Activated CD4-positive, alpha-beta T cell treated with anti-CD3 and anti-CD28 coated beads, Interleukin-2, amount 10 ng/mL, durations not matched to agents 7 days and 5 days (primary cell): ENCODE measurements around the gene TCF20. TPM values are rescaled to one million over a fixed set of nuclear protein-coding genes. Genes with fewer than 3 reads are reported as not detected.

ENCODE experiments used
- CTCF ChIA-PET: fragments of 350-600 bp; sonication (Branson Sonifier 250); formaldehyde crosslinking; loops from one replicate; lab custom pipeline; 2021; ENCODE audit warnings: antibody characterized with exemption; lab: Charles Lee
- POLR2A ChIA-PET: fragments of 350-600 bp; sonication (Branson Sonifier 250); formaldehyde crosslinking; loops from one replicate; lab custom pipeline; 2021; ENCODE audit warnings: antibody characterized with exemption; lab: Charles Lee
- DNase-seq: peaks from one replicate; pipeline ENCODE4 v3.0.0-alpha.2; 2020
- H3K27ac Mint-ChIP-seq: one replicate; pipeline ENCODE4 v1.8.0; 2021; ENCODE audit warnings: mild to moderate bottlenecking, moderate library complexity, mixed read lengths
- H3K27me3 Mint-ChIP-seq: one replicate; pipeline ENCODE4 v1.8.0; 2021; ENCODE audit warnings: mixed read lengths
- H3K36me3 Mint-ChIP-seq: one replicate; pipeline ENCODE4 v1.8.0; 2021; ENCODE audit warnings: low read depth, mixed read lengths
- H3K4me1 Mint-ChIP-seq: one replicate; pipeline ENCODE4 v1.8.0; 2021; ENCODE audit warnings: mixed read lengths
- H3K4me3 Mint-ChIP-seq: one replicate; pipeline ENCODE4 v1.8.0; 2021; ENCODE audit warnings: mild to moderate bottlenecking, moderate library complexity, mixed read lengths
- H3K9me3 Mint-ChIP-seq: one replicate; pipeline ENCODE4 v1.8.0; 2021; ENCODE audit warnings: mixed read lengths
- total RNA-seq, 2 experiments: library from RNA; stranded (reverse); gene quantifications; one replicate each; pipeline ENCODE4 v1.2.3, GENCODE V29; 2021

TCF20 gene
- total RNA-seq, 2 experiments from 2014 or later, result 82.1 to 87.1 TPM

DNA sequence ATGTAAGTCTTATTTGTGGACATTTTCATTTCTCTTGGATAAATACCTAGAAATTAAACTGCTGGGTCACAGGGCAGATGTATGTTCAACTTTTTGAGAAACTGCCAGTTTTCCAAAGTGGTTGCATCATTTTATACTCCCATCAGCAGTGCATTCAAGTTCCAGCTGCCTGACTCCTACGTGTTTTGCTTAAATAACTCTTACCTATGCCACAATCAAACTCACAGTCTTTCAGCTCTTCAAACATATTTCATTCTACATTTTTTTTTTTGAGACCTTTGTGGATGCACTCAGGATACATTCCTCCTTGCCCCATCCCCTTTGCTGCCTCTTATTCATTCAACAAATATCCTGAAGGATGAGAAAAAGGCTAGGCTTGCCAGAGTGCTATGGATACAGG, 9.2 kb downstream of the TCF20 start:
- Mint-ChIP-seq H3K27me3 (no peaks in the 10 kb centered on the region), H3K4me3 (no peak overlapping the region), H3K4me1 (peaks cover 79% of the 10 kb centered on the region), H3K9me3 (no peaks in the 10 kb centered on the region), H3K36me3 (peaks cover 4% of the 10 kb centered on the region), H3K27ac (no peak overlapping the region)
- CTCF ChIA-PET, result no interaction called here
- POLR2A ChIA-PET, result no interaction called here
- DNase-seq, result no peak

DNA sequence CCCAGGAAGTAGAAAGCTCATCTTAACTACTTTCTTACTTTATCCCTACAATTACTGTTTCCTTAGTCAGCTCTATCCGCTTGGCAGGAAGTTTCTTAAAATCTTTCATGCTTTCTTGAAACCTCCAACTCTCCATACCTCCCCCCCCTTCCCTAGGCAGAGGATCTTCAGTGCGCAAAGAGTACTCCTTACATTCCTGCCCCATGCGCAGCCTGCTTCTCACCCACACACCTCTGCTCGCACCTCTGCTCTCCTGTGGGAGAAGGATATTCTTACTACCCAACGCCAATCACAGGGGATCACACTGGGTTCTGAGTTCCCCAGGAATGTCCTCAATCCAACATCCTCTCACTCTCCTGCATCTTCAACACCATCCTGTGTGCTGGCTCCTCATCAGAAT, 12.3 kb downstream of the TCF20 start:
- POLR2A ChIA-PET, result no interaction called here
- Mint-ChIP-seq H3K27ac (no peak overlapping the region), H3K9me3 (no peaks in the 10 kb centered on the region), H3K36me3 (peaks cover 5% of the 10 kb centered on the region), H3K27me3 (no peaks in the 10 kb centered on the region), H3K4me1 (peaks cover 61% of the 10 kb centered on the region), H3K4me3 (no peak overlapping the region)
- DNase-seq, result no peak
- CTCF ChIA-PET, result interaction anchor here (1.0 kb wide), 1 partner anchor 8 kb away, joined by 4 read pairs; no protein-coding TSS in a partner anchor

DNA sequence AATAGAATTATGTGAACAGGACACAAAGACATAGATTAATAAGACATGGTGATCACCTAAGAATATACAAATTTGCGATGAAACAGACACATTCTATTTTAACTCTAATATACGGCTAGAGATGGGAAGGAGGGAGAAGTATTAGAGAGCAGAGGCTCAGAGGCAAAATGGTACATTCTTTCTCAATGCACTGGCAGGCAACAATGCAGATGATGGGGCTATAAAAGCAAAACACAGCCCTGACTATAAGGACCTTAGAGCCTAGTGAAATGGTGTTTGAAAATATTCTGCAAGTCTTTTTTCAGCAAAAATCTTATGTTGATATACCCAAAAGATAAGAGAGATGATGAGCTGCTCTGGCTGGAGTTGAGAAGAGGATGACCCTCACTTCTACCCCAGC, 13.1 kb downstream of the TCF20 start:
- Mint-ChIP-seq H3K9me3 (no peaks in the 10 kb centered on the region), H3K27me3 (no peaks in the 10 kb centered on the region), H3K4me1 (peaks cover 54% of the 10 kb centered on the region), H3K4me3 (no peak overlapping the region), H3K27ac (no peak overlapping the region), H3K36me3 (peaks cover 5% of the 10 kb centered on the region)
- CTCF ChIA-PET, result no interaction called here
- DNase-seq, result no peak
- POLR2A ChIA-PET, result no interaction called here

DNA sequence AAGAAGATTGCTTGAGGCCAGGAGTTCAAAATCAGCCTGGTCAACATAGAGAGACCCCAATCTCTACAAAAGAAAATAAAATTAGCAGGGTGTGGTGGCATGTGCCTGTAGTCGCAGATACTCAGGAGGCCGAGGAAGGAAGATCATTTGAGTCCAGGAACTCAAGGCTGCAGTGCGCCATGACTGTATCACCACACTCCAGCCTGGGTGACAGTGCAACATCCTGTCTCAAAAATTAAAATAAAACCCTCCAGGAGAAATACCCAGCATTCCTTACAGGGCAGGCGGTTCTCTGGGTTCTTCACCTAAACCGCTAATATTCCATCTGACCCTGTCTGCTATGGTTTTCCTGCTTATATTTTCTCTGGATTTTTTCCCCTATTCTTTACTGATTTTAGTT, 13.5 kb downstream of the TCF20 start:
- peaks cover 5% of the 10 kb centered on the region for H3K36me3 Mint-ChIP-seq
- H3K9me3 Mint-ChIP-seq, result no peaks in the 10 kb centered on the region
- H3K27ac Mint-ChIP-seq, result no peak overlapping the region
- no peak overlapping the region for H3K4me3 Mint-ChIP-seq
- CTCF ChIA-PET, result no interaction called here
- no peaks in the 10 kb centered on the region for H3K27me3 Mint-ChIP-seq
- peaks cover 49% of the 10 kb centered on the region for H3K4me1 Mint-ChIP-seq
- POLR2A ChIA-PET, result no interaction called here
- no peak for DNase-seq

DNA sequence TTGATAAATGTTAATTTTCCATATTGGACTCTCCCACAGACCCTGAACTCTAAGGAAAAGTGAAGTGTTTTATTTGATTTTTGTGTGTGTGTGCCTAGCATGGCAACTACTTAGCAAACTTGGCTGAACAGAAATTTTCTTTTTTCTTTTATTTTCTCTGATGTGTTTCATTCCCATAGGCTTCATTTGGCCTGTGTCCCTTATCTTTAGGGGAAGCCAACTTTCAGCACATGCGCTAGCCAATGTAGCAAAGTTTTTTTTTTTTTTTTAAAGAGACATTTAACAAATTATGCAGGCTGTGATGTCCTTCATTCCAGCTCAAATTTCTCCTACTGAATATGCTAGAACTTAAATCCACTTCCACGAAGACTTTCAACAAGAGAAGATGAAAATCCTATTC, 14.2 kb downstream of the TCF20 start:
- Mint-ChIP-seq H3K4me1 (peaks cover 46% of the 10 kb centered on the region), H3K27ac (no peak overlapping the region), H3K9me3 (no peaks in the 10 kb centered on the region), H3K36me3 (peaks cover 5% of the 10 kb centered on the region), H3K4me3 (no peak overlapping the region), H3K27me3 (no peaks in the 10 kb centered on the region)
- no peak for DNase-seq
- ChIA-PET POLR2A (no interaction called here), CTCF (no interaction called here)

DNA sequence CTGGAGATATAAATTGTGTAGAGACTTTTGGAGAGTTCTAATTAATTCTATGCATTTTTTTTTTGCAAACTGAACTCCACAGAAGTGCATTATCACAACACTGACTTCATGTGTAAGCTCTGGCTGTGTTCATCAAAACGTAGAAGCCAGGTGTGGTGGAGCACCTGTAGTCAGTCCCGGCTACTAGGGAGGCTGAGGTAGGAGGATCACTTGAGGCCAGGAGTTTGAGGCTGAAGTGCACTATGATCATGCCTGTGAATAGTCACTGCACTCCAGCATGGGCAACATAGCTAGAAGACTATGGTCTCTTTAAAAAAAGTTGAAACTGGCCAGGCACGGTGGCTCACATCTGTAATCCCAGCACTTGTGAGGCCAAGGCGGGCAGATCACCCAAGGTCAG, 20.6 kb downstream of the TCF20 start:
- Mint-ChIP-seq H3K27ac (no peak overlapping the region), H3K9me3 (no peaks in the 10 kb centered on the region), H3K4me3 (no peak overlapping the region), H3K36me3 (peaks cover 8% of the 10 kb centered on the region), H3K27me3 (no peaks in the 10 kb centered on the region), H3K4me1 (peaks cover 15% of the 10 kb centered on the region)
- ChIA-PET CTCF (interaction anchor here (1.2 kb wide), 1 partner anchor 8 kb away, joined by 4 read pairs; no protein-coding TSS in a partner anchor), POLR2A (no interaction called here)
- no peak for DNase-seq

DNA sequence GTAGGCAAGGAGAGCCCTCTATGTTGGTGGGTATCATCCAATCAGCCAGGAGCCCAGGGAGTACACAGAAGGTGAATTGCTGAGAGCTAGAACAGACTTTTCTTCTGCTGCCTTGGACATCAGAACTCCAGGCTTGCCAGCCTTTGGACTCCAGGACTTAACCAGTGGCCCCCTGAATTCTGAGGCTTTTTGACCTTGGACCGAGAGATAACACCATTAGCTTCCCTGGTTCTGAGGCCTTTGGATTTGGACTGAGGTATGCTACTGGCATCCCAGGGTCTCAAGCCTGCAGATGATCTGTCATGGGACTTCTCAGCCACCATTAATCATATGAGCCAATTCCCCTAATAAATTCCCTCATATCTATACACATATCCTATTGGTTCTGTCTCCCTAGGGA, 21.5 kb downstream of the TCF20 start:
- ChIA-PET CTCF (interaction anchor here (1.1 to 1.2 kb wide), 2 partner anchors 9 to 31 kb away, joined by 3 to 4 read pairs; no protein-coding TSS in a partner anchor), POLR2A (interaction anchor here (0.6 kb wide), 1 partner anchor 295 kb away, joined by 3 read pairs; no protein-coding TSS in a partner anchor)
- Mint-ChIP-seq H3K27me3 (no peaks in the 10 kb centered on the region), H3K27ac (no peak overlapping the region), H3K4me3 (no peak overlapping the region), H3K9me3 (no peaks in the 10 kb centered on the region), H3K36me3 (peaks cover 13% of the 10 kb centered on the region), H3K4me1 (peaks cover 14% of the 10 kb centered on the region)
- DNase-seq, result no peak

DNA sequence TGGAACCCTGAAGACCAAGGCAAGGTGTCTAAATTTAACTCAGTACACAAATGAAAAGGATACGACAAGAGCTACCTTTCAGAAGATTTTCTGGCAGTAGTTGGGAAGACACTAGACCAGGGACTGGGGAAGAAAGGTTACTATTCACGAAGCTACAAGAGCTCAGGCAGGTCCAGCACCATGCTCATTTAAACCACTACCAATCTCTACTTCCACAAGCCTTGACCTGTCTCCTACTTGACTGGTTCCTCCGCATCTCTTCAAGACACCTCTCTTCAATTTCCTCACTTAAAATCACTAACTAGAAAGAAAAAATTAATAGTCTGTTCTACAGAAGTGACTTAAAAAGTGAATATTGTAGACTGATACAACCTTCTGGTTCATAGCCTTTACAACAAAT, 22.9 kb downstream of the TCF20 start:
- POLR2A ChIA-PET, result no interaction called here
- H3K27me3 Mint-ChIP-seq, result no peaks in the 10 kb centered on the region
- peaks cover 17% of the 10 kb centered on the region for H3K4me1 Mint-ChIP-seq
- no peak overlapping the region for H3K4me3 Mint-ChIP-seq
- peak overlapping the region; percentile 11 for H3K27ac Mint-ChIP-seq
- peaks cover 13% of the 10 kb centered on the region for H3K36me3 Mint-ChIP-seq
- H3K9me3 Mint-ChIP-seq, result no peaks in the 10 kb centered on the region
- CTCF ChIA-PET, result interaction anchor here (0.5 kb wide), 1 partner anchor 238 kb away, joined by 3 read pairs; no protein-coding TSS in a partner anchor
- no peak for DNase-seq

DNA sequence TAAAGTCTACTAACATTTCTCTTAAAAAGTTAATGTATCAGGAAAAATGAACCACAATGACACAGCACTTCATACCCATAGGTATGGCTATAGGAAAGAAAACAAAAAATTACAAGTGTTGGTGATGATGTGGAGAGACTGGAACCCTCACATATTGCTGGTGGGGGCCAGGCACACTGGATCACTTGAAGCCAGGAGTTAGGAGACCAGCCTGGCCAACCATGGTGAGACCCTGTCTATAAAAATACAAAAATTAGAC, 26.7 kb downstream of the TCF20 start:
- Mint-ChIP-seq H3K27ac (no peak overlapping the region), H3K9me3 (no peaks in the 10 kb centered on the region), H3K36me3 (peaks cover 17% of the 10 kb centered on the region), H3K4me3 (no peak overlapping the region), H3K4me1 (peaks cover 9% of the 10 kb centered on the region), H3K27me3 (no peaks in the 10 kb centered on the region)
- ChIA-PET POLR2A (no interaction called here), CTCF (no interaction called here)
- DNase-seq, result no peak

DNA sequence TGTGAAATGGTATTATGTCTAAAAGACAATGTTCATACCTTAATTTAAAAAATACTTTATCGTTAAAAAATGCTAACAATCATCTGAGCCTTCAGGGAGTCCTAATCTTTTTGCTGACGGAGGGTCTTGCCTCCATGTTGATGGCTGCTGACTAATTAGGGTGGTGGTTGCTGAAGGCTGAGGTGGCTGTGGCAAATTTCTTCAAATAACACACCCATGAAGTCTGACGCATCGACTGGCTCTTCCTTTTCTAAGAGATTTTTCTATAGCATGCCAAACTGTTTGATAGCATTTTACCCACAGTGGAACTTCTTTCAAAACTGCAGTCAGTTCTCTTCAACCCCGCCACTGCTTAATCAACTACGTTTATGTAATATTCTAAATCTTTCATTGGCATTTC, 33.6 kb downstream of the TCF20 start:
- ChIA-PET POLR2A (no interaction called here), CTCF (no interaction called here)
- Mint-ChIP-seq H3K27ac (no peak overlapping the region), H3K27me3 (no peaks in the 10 kb centered on the region), H3K9me3 (peaks cover 8% of the 10 kb centered on the region), H3K4me1 (peaks cover 20% of the 10 kb centered on the region), H3K36me3 (peaks cover 23% of the 10 kb centered on the region), H3K4me3 (no peak overlapping the region)
- no peak for DNase-seq

DNA sequence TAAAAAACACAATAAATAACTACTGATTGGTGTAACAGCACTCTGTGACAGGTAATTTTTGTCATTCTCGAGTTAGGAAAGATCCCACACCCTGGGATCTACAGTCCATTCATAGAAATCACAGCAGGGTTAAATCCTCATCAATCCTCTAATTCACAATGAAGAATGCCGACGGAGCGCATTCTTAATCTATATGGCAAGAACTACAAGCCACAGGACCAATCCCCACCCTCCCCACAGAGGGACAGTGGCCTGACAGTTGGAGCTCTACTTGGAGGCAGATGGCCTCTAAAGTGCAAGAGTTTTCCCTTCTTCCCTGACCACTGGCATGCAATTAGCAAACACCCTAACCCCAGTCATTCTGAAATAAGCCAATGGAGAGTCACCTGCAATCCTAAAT, 34.2 kb downstream of the TCF20 start:
- Mint-ChIP-seq H3K27ac (peak overlapping the region; percentile 33), H3K27me3 (no peaks in the 10 kb centered on the region), H3K36me3 (peaks cover 23% of the 10 kb centered on the region), H3K4me3 (no peak overlapping the region), H3K4me1 (peaks cover 20% of the 10 kb centered on the region), H3K9me3 (peaks cover 8% of the 10 kb centered on the region)
- CTCF ChIA-PET, result no interaction called here
- no peak for DNase-seq
- POLR2A ChIA-PET, result no interaction called here

DNA sequence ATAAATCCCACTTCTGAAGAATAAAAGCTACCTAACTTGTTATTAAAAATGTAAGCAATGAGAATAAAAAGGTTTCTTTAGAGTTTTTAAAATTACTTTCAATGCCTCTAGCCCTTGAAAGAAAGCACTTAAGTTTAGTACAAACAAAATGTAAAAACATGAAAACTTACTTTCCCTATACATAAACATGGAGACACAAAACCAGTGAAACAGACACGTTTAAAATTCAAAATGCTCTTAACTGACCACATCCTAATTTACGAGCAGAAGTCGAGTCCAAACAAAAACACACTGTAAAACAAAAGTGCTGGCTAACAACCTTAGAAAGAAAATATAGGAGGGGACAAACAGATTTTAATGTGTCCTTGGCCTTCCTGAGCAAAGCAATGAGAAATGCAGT, 36.6 kb downstream of the TCF20 start:
- no peak overlapping the region for H3K27ac Mint-ChIP-seq
- DNase-seq, result no peak
- H3K9me3 Mint-ChIP-seq, result peaks cover 8% of the 10 kb centered on the region
- H3K4me1 Mint-ChIP-seq, result peaks cover 20% of the 10 kb centered on the region
- no peaks in the 10 kb centered on the region for H3K27me3 Mint-ChIP-seq
- CTCF ChIA-PET, result no interaction called here
- POLR2A ChIA-PET, result no interaction called here
- no peak overlapping the region for H3K4me3 Mint-ChIP-seq
- H3K36me3 Mint-ChIP-seq, result peaks cover 16% of the 10 kb centered on the region

DNA sequence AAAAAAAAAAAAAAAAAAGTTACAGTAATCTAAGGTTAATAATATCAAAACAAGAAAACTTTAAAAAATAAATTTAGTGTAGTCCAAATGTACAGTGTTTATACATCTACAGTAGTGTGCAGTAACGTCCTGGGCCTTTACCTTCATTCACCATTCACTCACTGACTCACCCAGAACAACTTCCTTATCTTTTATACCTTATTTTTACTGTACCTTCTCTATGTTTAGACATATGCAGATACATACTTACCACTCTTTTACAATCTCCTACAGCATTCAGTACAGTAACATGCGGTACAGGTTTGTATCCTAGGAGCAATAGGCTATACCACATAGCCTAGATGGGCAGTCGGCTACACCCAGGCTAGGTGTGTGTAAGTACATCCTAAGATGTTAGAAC, 38.5 kb downstream of the TCF20 start:
- Mint-ChIP-seq H3K4me3 (no peak overlapping the region), H3K4me1 (peaks cover 14% of the 10 kb centered on the region), H3K36me3 (peaks cover 1% of the 10 kb centered on the region), H3K27ac (no peak overlapping the region), H3K9me3 (no peaks in the 10 kb centered on the region), H3K27me3 (no peaks in the 10 kb centered on the region)
- CTCF ChIA-PET, result no interaction called here
- DNase-seq, result no peak
- POLR2A ChIA-PET, result no interaction called here

DNA sequence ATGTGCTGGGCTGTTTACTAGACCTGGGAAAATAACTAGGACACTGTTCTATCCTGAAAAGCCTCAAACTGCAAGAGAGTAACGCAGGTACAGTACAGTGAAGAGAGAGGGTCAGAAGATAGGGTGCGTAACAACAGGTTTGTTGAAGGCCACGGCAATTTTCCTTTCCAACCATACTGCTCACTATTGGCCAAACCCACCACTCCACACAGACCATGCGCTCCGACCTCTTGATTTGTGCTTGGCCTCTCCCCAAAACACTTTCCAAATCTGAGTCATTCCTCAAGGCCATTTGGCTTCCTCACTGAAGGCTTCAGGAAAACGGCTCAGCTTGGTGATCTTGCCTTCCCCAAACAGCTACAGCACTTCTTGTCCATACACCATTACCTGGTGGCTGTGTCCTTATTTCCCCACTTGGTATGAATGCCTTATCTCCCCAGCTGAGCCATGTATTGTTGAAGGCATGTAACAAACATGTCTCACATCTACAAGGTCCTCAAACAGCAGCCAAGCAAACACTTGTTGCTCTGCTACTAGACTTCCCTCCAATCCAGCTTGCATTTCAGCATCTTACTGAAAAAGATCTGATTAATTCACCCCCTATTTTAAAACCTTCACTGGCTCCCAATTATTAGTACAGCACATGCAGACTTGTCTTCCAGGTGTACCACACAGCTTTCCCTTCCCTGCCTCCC, 40.9 kb downstream of the TCF20 start:
- H3K36me3 Mint-ChIP-seq, result peaks cover 1% of the 10 kb centered on the region
- H3K4me1 Mint-ChIP-seq, result peaks cover 5% of the 10 kb centered on the region
- DNase-seq, result no peak
- H3K9me3 Mint-ChIP-seq, result no peaks in the 10 kb centered on the region
- ChIA-PET CTCF (interaction anchor here (1.0 to 1.3 kb wide), 3 partner anchors 11 to 25 kb away, joined by 3 read pairs; no protein-coding TSS in a partner anchor), POLR2A (interaction anchor here (0.6 kb wide), 1 partner anchor 120 kb away, joined by 5 read pairs; no protein-coding TSS in a partner anchor)
- no peak overlapping the region for H3K4me3 Mint-ChIP-seq
- H3K27ac Mint-ChIP-seq, result no peak overlapping the region
- no peaks in the 10 kb centered on the region for H3K27me3 Mint-ChIP-seq
